Right lung (tissue), 5 donors: ENCODE measurements around the gene KPNA4. TPM values are rescaled to one million over a fixed set of nuclear protein-coding genes. Genes with fewer than 3 reads are reported as not detected.
"Not testable (repeated sequence)": the region's sequence is repeated elsewhere in the genome, so short reads cannot be mapped to it uniquely, and the experiment has no call there.

Experiments
- DNase-seq, 2 donors: peaks; one replicate each; pipeline ENCODE4 v3.0.0-alpha.2; 2013
- polyA plus RNA-seq, 5 donors: library from polyadenylated mRNA; unstranded; fragments of 120-200 nt; gene quantifications; one replicate each; pipeline versions ENCODE4 v1.2.1 to v1.2.3, GENCODE V29; 2013; ENCODE audit warnings: inconsistent platforms in 1 of 5, low replicate concordance in 1 of 5; ENCODE audit not compliant: insufficient read length in 5 of 5, insufficient read depth in 1 of 5

KPNA4 gene
- polyA plus RNA-seq, 5 donors: 37.4 to 60.5 (median 57.9) TPM

- DNase-seq: no peak
Measured at GRCh38 chr3:160498202-160498601, 67.2 kb downstream of the KPNA4 start.

GRCh38 chr3:160490166-160490565 lies 75.2 kb downstream of the KPNA4 start:
- DNase-seq: no peak

DNA sequence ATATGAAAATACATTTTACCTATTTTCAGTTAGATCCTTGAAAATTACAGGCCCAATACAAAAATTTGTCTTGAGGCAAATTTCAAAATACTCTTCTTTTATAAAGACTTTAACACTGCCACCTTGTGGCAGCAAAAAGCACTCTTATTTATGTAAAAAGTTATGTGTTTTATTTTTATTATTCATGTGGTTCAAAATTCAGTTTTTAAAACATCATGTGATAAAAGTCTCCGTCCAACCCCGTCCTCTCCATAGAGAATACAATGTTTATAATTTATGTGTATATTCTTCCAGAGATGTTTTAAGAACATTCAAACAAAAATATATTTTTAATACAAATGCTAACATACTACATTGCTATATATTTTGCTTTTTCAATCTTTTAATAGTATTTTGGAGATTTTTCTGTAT lies 78.9 kb downstream of the KPNA4 start:
- DNase-seq: peak; percentile 8 to 12

DNA sequence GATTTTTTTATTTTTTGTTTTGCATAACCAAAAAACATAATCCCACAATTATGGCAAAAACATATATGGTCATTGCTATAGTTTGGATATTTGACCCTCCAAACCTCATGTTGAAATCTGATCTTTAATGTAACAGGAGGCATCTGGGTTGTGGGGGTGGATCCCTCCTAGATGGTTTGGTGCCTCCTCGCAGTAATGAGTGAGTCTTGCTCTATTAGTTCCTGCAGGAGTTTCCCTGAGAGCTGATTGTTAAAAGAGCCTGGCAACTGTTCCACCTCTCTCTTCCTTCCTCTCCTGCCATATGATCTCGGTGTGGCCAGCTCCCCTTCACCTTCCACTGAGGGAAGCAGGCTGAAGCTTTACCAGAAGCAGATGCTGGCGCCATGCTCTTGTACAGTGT lies 82.6 kb downstream of the KPNA4 start:
- no peak for DNase-seq

- DNase-seq: no peak
Measured at GRCh38 chr3:160481856-160482255, 83.5 kb downstream of the KPNA4 start.

- DNase-seq: no peak
Measured at GRCh38 chr3:160480931-160481330, 84.4 kb downstream of the KPNA4 start.

- DNase-seq: no peak
Measured at GRCh38 chr3:160479376-160479775, 86.0 kb downstream of the KPNA4 start.

DNA sequence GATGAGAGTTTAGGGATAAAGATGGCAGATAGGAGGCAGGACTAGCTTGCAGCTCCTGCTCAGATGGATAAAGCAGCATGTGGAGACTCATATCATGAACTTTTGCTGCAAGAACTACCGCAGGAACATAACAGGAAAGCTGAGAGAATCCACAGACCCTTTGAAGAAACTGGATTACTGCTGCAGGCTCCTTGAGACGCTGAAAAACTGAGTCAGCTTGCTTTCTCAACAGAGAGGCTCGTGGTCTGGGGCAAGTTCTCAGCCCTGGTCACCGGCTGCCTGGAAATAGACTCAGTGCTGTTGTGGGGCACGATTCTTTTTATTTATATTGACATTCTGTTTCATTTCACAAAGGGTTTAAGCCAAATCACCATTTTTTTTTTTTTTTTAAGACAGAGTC lies 87.0 kb downstream of the KPNA4 start:
- DNase-seq: no peak

DNA sequence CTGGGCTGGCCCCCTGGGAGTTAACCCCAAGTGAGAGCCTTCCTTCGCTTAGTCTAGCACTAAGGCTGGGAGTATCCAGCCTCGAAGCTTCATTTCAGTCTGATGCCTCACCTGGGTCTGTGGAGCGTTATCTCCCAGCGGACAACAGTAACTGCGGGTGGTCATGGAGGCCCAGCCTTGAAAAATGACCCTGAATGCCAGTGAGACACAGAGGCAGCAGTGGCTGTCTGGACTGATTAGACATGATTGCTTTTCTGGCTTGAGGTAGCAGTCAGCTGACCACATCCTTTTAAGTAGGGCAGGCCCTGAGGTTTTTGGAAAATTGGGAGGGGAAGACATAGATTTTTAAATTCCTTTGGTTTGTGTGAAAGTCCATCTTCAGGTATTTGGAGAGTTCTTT lies 87.6 kb downstream of the KPNA4 start:
- no peak for DNase-seq

DNA sequence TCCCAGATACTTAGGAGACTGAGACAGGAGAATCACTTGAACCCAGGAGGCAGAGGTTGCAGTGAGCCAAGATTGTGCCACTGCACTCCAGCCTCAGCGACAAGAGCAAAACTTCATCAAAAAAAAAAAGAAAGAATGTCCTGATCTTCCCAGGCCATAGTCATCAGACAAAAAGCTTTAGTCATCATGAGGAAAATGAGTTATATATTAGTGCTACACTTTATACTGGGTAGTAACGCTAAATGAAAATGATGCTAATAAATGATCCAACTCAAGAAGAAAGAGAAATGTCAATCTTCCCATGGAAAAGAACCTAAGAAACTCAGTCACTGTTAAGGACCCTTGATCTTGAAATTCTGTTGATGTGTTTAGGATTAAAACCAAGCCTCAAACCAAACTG lies 89.5 kb downstream of the KPNA4 start:
- DNase-seq: no peak

- no peak for DNase-seq
Measured at GRCh38 chr3:160475153-160475552, 90.2 kb downstream of the KPNA4 start.

DNA sequence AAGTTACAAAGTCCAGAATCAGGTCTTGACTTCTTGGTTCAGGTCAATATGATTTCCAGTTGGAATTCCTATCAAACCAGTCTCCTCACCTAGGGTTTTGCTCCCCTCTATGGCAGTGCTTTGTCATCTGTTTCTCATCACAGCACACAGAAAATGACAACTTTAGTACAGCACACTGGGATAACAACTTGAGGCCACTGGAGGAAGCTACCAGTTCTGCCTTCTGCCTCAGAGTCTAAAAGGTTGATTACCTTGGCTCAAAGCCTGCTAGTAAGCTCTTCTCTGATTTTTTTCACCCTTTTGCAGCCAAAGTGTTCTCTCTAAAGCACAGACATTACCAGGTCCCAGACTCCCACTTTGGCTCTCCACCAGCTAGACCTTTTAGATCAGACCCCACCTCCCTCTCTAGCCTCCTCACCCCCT lies 90.9 kb downstream of the KPNA4 start:
- DNase-seq: no peak

- no peak for DNase-seq
Measured at GRCh38 chr3:160473978-160474377, 91.4 kb downstream of the KPNA4 start.

DNA sequence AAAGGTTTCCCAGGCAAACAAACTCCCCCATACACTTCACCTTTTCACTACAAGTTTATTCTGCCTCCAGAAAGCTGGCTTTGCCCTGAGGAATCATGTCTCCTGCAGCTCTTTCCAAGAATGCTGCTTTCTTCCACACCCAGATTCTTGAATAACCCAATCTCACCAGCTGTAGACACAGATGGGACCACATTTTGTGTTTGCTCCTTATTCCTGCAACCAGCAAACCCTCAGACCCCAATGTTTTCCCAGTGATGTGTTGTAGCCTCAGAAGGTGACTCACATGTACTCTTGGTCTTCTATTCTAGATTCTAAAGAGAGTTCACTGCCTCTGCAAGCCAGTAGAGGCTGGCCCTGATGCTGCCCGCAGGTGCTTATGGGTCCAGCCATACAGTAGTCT lies 92.2 kb downstream of the KPNA4 start:
- no peak for DNase-seq

- no peak for DNase-seq
Measured at GRCh38 chr3:160472344-160472743, 93.0 kb downstream of the KPNA4 start.

DNA sequence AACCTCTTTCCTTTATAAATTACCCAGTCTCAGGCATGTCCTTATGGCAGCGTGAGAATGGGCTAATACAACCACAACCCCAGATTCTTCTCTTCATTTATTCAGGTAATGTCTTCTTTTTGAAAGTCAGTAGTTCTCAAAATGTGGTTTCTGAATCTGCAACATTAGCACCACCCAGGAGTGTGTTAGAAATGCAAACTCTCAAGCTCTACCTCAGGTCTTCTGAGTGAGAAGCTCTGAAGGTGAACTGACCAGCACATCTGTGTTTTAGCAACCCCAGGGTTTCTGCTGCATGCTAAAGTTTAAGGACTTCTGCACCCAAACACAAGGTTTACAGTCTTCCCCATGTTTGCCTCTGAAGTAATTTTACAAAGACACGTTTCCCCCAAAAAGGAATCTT lies 93.5 kb downstream of the KPNA4 start:
- no peak for DNase-seq

GRCh38 chr3:160470181-160470580 lies 95.2 kb downstream of the KPNA4 start:
- DNase-seq: no peak

DNA sequence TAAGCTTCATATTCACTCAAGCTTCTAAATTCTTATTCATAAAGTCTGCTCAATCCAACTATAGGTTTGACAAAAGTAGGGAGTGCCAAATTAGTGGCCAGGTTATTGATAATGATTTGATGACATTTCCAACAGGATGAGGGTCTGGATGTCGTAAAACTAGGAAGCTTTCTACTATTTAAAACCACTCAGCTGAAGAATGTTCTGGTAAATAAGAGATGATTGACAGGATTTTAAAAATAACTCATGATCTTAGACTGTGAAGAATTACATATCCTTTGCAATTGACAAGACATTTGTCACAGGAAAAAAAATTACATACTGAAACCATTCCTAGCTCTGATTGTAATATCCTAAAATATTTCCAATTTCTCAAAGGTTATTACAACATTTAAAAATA lies 100.4 kb downstream of the KPNA4 start:
- DNase-seq: no peak

GRCh38 chr3:160464321-160464720 lies 101.0 kb downstream of the KPNA4 start:
- DNase-seq: no peak

- no peak for DNase-seq
Measured at GRCh38 chr3:160460033-160460432, 105.3 kb downstream of the KPNA4 start.

- no peak for DNase-seq
Measured at GRCh38 chr3:160459450-160459970, 105.9 kb downstream of the KPNA4 start.

GRCh38 chr3:160458151-160458550 lies 107.2 kb downstream of the KPNA4 start:
- no peak for DNase-seq

- DNase-seq: no peak
Measured at GRCh38 chr3:160455846-160456245, 109.5 kb downstream of the KPNA4 start.

GRCh38 chr3:160454995-160455394 lies 110.4 kb downstream of the KPNA4 start:
- no peak for DNase-seq

GRCh38 chr3:160452251-160452650 lies 113.1 kb downstream of the KPNA4 start:
- not testable (repeated sequence) for DNase-seq
